Peyer's patch (tissue), 4 donors: ENCODE data around the gene WBP1L. TPM values are rescaled to one million over a fixed set of nuclear protein-coding genes. Genes with fewer than 3 reads are reported as not detected.
A peak's percentile ranks its signal among the peaks of the same experiment; 100 is the strongest.

Experiments
- DNase-seq, 3 donors: peaks; one replicate each; pipeline ENCODE4 v3.0.0-alpha.2; 2017 to 2019
- H3K27ac ChIP-seq, 4 donors: fragments of 200-600 bp; sonication (generic); one replicate each; pipeline ENCODE4 v1.5.1; 2016 to 2019
- H3K27me3 ChIP-seq, 2 donors: fragments of 200-600 bp; sonication (generic); one replicate each; pipeline ENCODE4 v1.5.1; 2019
- H3K36me3 ChIP-seq, 3 donors: fragments of 200-600 bp; sonication (generic); one replicate each; pipeline ENCODE4 v1.5.1; 2016 to 2019
- H3K4me1 ChIP-seq, 4 donors: fragments of 200-600 bp; sonication (generic); one replicate each; pipeline ENCODE4 v1.5.1; 2016 to 2019
- H3K4me3 ChIP-seq, 4 donors: fragments of 200-600 bp; sonication (generic); 1 replicate in 3 of 4; 2 replicates in 1 of 4; pipeline ENCODE4 v1.5.1; 2016 to 2019; ENCODE audit warnings: mild to moderate bottlenecking in 1 of 4
- H3K9me3 ChIP-seq, 4 donors: fragments of 200-600 bp; sonication (generic); one replicate each; pipeline ENCODE4 v1.5.1; 2016 to 2019; ENCODE audit warnings: mild to moderate bottlenecking in 1 of 4
- POLR2A ChIP-seq, 2 donors: fragments of 450-650 bp; IDR thresholded peaks; one replicate each; pipeline ENCODE4 v1.5.1; 2017; ENCODE audit warnings: antibody characterized with exemption in 2 of 2, mild to moderate bottlenecking in 2 of 2, moderate library complexity in 2 of 2
- total RNA-seq, 4 donors: library from RNA; depleted of rRNA; stranded (reverse); fragments of >200 nt; gene quantifications; one replicate each; pipeline ENCODE4 v1.1.0, GENCODE V29; 2016
- TF ChIP-seq, protein P1 (sequence below), 6 experiments: fragments of 450-650 bp in 4 of 6; fragments of 200-600 bp in 2 of 6; sonication (generic) in 1 of 6; IDR thresholded peaks; one replicate each; pipeline ENCODE4 v1.5.1; 2017 to 2019; ENCODE audit warnings: antibody characterized with exemption in 6 of 6, mild to moderate bottlenecking in 3 of 6, moderate library complexity in 1 of 6

The WBP1L gene
- total RNA-seq, 4 donors from 2014 or later: 38.0 to 78.3 (median 65.8) TPM

DNA sequence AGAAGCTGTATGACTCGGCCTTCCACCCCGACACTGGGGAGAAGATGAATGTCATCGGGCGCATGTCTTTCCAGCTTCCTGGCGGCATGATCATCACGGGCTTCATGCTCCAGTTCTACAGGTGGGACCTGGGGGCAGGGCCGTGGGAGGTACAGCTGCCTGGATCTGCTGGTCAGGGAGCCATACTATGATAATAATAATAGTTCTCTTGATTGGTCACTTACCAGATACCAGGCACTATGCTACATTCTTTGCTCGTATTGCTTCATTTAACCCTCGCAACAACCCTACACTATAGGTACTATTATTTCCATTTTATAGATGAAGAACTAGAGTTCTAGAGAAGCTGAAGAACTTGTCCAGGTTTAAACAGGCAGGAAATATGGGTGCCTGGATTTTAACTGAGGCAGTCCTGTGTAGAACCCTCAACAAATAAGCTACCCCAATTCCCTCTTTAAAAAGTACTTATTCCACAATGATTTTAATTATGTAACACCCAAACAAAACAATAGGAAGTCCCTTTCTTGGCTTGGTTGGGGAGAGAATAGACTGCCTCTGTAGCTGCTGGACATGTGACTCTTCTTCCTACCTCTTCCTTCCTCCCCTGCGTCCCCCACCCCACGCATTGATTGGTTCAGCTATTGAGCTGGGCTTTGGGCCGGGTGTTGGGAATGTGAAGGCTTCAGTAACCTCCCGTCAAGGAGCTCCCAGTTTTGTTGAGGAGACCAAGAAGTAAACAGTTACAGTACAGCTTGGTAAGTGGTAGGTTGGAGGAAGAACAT is 16.5 kb upstream of the WBP1L start:
- no peaks in the 10 kb centered on the region for H3K4me1 ChIP-seq
- H3K36me3 ChIP-seq: peaks cover 0 to 4% (median 0%) of the 10 kb centered on the region in 3 donors
- no peak overlapping the region for H3K4me3 ChIP-seq
- H3K27me3 ChIP-seq: no peaks in the 10 kb centered on the region
- TF ChIP-seq POLR2A (IDR thresholded peaks at IDR 0.05): no peak
- TF ChIP-seq, protein P1, sequence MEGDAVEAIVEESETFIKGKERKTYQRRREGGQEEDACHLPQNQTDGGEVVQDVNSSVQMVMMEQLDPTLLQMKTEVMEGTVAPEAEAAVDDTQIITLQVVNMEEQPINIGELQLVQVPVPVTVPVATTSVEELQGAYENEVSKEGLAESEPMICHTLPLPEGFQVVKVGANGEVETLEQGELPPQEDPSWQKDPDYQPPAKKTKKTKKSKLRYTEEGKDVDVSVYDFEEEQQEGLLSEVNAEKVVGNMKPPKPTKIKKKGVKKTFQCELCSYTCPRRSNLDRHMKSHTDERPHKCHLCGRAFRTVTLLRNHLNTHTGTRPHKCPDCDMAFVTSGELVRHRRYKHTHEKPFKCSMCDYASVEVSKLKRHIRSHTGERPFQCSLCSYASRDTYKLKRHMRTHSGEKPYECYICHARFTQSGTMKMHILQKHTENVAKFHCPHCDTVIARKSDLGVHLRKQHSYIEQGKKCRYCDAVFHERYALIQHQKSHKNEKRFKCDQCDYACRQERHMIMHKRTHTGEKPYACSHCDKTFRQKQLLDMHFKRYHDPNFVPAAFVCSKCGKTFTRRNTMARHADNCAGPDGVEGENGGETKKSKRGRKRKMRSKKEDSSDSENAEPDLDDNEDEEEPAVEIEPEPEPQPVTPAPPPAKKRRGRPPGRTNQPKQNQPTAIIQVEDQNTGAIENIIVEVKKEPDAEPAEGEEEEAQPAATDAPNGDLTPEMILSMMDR (IDR thresholded peaks at IDR 0.05): no peak
- no peak for DNase-seq
- no peak overlapping the region for H3K27ac ChIP-seq
- H3K9me3 ChIP-seq: no peaks in the 10 kb centered on the region

DNA sequence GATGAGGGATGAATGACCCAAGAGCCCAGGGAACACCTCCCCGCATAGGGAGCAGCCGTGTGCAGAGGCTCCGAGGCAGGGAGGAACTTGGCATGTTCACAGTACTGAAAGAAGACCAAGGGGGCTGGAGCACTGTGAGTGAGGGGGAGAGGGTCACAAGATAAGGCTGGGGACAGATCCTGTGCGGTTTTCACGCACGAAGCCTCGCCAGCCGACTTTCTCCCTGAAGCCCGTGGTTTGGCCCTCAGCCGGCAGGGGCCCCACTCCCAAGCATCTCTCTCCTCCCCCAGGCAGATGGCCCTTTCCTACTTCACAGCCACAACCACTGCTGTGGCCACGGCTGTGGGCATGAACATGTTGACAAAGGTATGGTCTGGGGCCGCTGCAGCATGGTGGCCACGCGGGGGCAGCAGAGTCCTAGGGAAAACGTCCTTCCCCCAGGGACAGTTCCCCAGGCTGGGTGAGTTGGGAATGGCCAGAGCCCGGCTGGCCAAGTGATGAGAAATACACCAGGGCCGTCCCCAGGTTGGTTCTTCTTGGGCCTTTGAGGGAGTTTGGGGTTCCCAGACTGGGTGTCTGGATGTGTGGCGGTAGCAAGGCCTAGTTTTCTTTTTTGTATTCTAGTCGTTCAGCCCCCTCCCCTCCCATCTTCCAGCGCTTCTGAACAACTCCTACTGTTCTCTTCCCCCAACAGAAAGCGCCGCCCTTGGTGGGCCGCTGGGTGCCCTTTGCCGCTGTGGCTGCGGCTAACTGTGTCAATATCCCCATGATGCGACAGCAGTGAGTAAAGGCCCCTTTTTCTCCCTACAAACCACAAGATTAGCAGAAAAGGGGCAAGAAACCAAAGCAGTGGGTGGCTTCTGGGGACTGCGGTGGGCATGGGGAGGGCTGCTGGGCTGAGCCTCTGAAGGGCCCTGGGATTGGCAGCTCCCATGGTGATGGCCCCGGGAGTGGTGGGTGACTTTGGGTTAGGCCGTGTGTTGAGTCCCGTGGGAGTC is 14.4 kb upstream of the WBP1L start:
- peaks cover 0 to 11% (median 0%) of the 10 kb centered on the region in 3 donors for H3K36me3 ChIP-seq

DNA sequence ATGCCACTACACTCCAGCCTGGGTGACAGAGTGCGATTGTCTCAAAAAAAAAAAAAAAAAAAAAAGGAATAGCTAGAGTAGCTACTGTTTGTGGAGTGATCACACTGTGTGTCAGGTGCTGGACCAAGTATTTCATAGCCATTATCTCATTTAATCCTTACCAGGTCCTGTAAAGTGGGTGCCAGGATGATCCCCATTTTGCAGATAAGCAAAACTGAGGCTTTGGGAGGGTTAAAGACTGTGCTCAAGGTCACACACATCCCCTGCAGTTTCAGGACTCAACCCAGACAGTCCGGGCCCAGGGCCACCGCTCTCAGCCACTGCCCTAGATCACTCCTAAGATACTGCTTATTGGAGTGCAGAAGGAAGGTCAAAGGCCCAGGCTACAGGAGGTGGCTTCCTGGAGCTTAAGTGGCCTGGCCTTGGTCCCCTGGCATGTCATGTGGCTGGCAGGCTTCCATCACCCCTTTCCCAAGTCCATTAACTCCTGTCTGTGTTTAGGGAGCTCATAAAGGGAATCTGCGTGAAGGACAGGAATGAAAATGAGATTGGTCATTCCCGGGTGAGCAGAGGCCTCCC is 12.4 kb upstream of the WBP1L start:
- Histone ChIP-seq H3K27ac (no peak overlapping the region), H3K9me3 (no peaks in the 10 kb centered on the region), H3K4me1 (no peaks in the 10 kb centered on the region), H3K36me3 (peaks cover 0 to 11% (median 0%) of the 10 kb centered on the region in 3 donors), H3K4me3 (no peak overlapping the region), H3K27me3 (no peaks in the 10 kb centered on the region)
- TF ChIP-seq, protein P1 (IDR thresholded peaks at IDR 0.05): no peak
- DNase-seq: no peak

More for the DNA sequence above, 14.4 kb upstream of the WBP1L start:
- Histone ChIP-seq H3K9me3 (no peaks in the 10 kb centered on the region), H3K27me3 (no peaks in the 10 kb centered on the region), H3K4me3 (no peak overlapping the region), H3K27ac (no peak overlapping the region), H3K4me1 (no peaks in the 10 kb centered on the region)
- peak; percentile 62 to 91 (median 91) for DNase-seq
- no peak for TF ChIP-seq POLR2A (IDR thresholded peaks at IDR 0.05)
- TF ChIP-seq, protein P1 (IDR thresholded peaks at IDR 0.05): peak; percentile 68 to 92 (median 87)

DNA sequence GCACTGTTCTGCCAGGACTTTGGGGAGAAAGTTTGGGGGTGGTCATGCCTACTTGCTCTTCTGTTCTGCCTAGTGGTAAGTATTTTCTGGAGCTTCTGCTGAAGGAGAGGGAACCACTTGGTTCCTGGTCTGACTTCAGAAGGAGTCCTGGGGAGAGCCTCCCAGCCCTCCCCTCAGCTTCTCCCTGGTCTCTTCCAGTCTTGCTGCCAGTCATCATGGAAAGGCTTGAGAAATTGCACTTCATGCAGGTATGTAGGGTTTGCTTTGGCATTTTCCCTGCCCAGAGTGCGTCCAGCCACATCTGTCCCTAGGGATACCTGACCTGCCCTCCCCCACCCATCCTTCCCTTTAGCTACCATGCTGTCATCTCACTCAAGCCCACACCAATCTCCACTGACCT is 11.1 kb upstream of the WBP1L start:
- no peaks in the 10 kb centered on the region for H3K9me3 ChIP-seq
- H3K27me3 ChIP-seq: no peaks in the 10 kb centered on the region
- H3K27ac ChIP-seq: no peak overlapping the region
- H3K4me3 ChIP-seq: no peak overlapping the region
- no peak for TF ChIP-seq POLR2A (IDR thresholded peaks at IDR 0.05)
- TF ChIP-seq, protein P1 (IDR thresholded peaks at IDR 0.05): no peak
- H3K36me3 ChIP-seq: peaks cover 0 to 11% (median 0%) of the 10 kb centered on the region in 3 donors
- no peak for DNase-seq
- H3K4me1 ChIP-seq: no peaks in the 10 kb centered on the region

DNA sequence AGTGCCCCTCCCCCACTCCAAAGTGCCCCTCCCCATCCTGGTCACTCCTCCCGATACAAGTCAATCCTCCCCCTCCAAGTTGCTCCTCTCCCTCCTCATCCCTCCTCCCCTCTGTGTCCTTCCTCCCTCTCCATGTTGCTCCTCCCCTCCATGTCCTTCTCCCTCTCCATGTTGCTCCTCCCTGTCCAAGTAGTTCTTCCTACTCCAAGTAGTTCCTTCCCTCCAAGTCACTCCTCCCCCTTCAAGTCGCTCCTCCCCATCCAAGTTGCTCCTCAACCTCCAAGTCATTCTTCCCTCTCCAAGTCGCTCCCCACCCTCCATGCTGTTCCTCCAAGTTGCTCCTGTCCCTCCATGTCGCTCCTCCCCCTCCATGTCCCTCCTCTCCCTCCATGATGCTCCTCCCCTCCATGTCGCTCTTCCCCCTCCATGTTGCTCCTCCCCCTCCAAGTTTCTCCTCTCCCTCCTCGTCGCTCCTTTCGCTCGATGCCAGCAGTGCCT is 8.6 kb upstream of the WBP1L start:
- no peak for TF ChIP-seq POLR2A (IDR thresholded peaks at IDR 0.05)
- TF ChIP-seq, protein P1 (IDR thresholded peaks at IDR 0.05): no peak
- DNase-seq: no peak
- no peak overlapping the region for H3K27ac ChIP-seq

More for the DNA sequence above, 8.6 kb upstream of the WBP1L start:
- H3K9me3 ChIP-seq: no peaks in the 10 kb centered on the region
- H3K36me3 ChIP-seq: peaks cover 0 to 7% (median 0%) of the 10 kb centered on the region in 3 donors
- no peaks in the 10 kb centered on the region for H3K4me1 ChIP-seq
- H3K4me3 ChIP-seq: no peak overlapping the region
- no peaks in the 10 kb centered on the region for H3K27me3 ChIP-seq
